Neutrophil (primary cell): ENCODE data around the gene HSPG2.

Source experiments
- H3K27ac ChIP-seq: fragments of 200-600 bp; sonication (generic); 2 replicates; pipeline ENCODE4 v1.5.1; 2016; ENCODE audit warnings: mild to moderate bottlenecking, moderate library complexity
- H3K27me3 ChIP-seq: fragments of 200-600 bp; sonication (generic); 2 replicates; pipeline ENCODE4 v1.6.0; 2016; ENCODE audit warnings: mild to moderate bottlenecking
- H3K36me3 ChIP-seq: fragments of 200-600 bp; sonication (generic); 2 replicates; pipeline ENCODE4 v1.5.1; 2017
- H3K4me1 ChIP-seq, 2 experiments: fragments of 200-600 bp in 1 of 2; sonication (generic) in 1 of 2; 1 replicate in 1 of 2; 2 replicates in 1 of 2; pipeline versions ENCODE4 v1.5.1 to v1.6.1; 2013 to 2016; ENCODE audit warnings: low read depth in 1 of 2, low read length in 1 of 2, mild to moderate bottlenecking in 1 of 2, moderate library complexity in 1 of 2; ENCODE audit not compliant: control insufficient read depth in 1 of 2, insufficient read depth in 1 of 2
- H3K4me3 ChIP-seq, 2 experiments: fragments of 200-600 bp in 1 of 2; sonication (generic) in 1 of 2; 1 replicate in 1 of 2; 2 replicates in 1 of 2; pipeline ENCODE4 v1.5.1; 2013 to 2016; ENCODE audit warnings: low read depth in 1 of 2, low read length in 1 of 2, mild to moderate bottlenecking in 1 of 2, moderate library complexity in 1 of 2
- H3K9me3 ChIP-seq: fragments of 200-600 bp; sonication (generic); 2 replicates; pipeline ENCODE4 v1.5.1; 2016
- CTCF ChIP-seq: fragments of 200-600 bp; sonication (generic); IDR thresholded peaks from 2 replicates; pipeline ENCODE4 v1.5.1; 2016; ENCODE audit warnings: antibody characterized with exemption

Gene HSPG2

GRCh38 chr1:21956720-21957552 lies 19.8 kb upstream of the HSPG2 start:
- H3K4me1 ChIP-seq: no peaks in the 10 kb centered on the region
- no peak for TF ChIP-seq CTCF
- H3K27ac ChIP-seq: no peak overlapping the region
- no peaks in the 10 kb centered on the region for H3K9me3 ChIP-seq
- H3K36me3 ChIP-seq: no peaks in the 10 kb centered on the region
- H3K27me3 ChIP-seq: peaks cover 14% of the 10 kb centered on the region
- H3K4me3 ChIP-seq: no peak overlapping the region

- Histone ChIP-seq H3K4me3 (no peak overlapping the region), H3K9me3 (no peaks in the 10 kb centered on the region), H3K27me3 (peaks cover 14% of the 10 kb centered on the region), H3K4me1 (no peaks in the 10 kb centered on the region), H3K36me3 (no peaks in the 10 kb centered on the region), H3K27ac (no peak overlapping the region)
- TF ChIP-seq CTCF: no peak
Measured at GRCh38 chr1:21955501-21956281, 18.6 kb upstream of the HSPG2 start.

GRCh38 chr1:21955058-21955457 lies 17.9 kb upstream of the HSPG2 start:
- no peak overlapping the region for H3K27ac ChIP-seq
- no peaks in the 10 kb centered on the region for H3K9me3 ChIP-seq
- H3K36me3 ChIP-seq: no peaks in the 10 kb centered on the region
- no peak for TF ChIP-seq CTCF
- H3K4me1 ChIP-seq: no peaks in the 10 kb centered on the region
- peaks cover 14% of the 10 kb centered on the region for H3K27me3 ChIP-seq
- H3K4me3 ChIP-seq: no peak overlapping the region

GRCh38 chr1:21952786-21953520 lies 15.8 kb upstream of the HSPG2 start:
- Histone ChIP-seq H3K27ac (no peak overlapping the region), H3K27me3 (peaks cover 11% of the 10 kb centered on the region), H3K36me3 (no peaks in the 10 kb centered on the region), H3K4me1 (no peaks in the 10 kb centered on the region), H3K4me3 (no peak overlapping the region), H3K9me3 (no peaks in the 10 kb centered on the region)
- no peak for TF ChIP-seq CTCF

GRCh38 chr1:21951226-21951870 lies 14.2 kb upstream of the HSPG2 start:
- TF ChIP-seq CTCF: no peak
- Histone ChIP-seq H3K36me3 (no peaks in the 10 kb centered on the region), H3K4me3 (no peak overlapping the region), H3K4me1 (no peaks in the 10 kb centered on the region), H3K27me3 (no peaks in the 10 kb centered on the region), H3K27ac (no peak overlapping the region), H3K9me3 (no peaks in the 10 kb centered on the region)
